Renal cortex interstitium (tissue), 11 donors: ENCODE data around the gene RCOR1. TPM values are rescaled to one million over a fixed set of nuclear protein-coding genes. Genes with fewer than 3 reads are reported as not detected.

Experiments
- DNase-seq, 11 donors: peaks; one replicate each; pipeline ENCODE4 v3.0.0-alpha.2; 2013; ENCODE audit warnings: low read depth in 9 of 11, low spot score in 4 of 11; ENCODE audit errors: extremely low read depth in 1 of 11
- polyA plus RNA-seq, 3 donors: library from polyadenylated mRNA; unstranded; fragments of 120-200 nt; gene quantifications; one replicate each; pipeline ENCODE4 v1.2.1, GENCODE V29; 2013; ENCODE audit not compliant: insufficient read length in 3 of 3

Gene RCOR1
- polyA plus RNA-seq, 3 donors = 35.8 to 43.1 (median 38.0) TPM

GRCh38 chr14:102729268-102729667, 136.8 kb downstream of the RCOR1 start:
- no peak for DNase-seq

DNA sequence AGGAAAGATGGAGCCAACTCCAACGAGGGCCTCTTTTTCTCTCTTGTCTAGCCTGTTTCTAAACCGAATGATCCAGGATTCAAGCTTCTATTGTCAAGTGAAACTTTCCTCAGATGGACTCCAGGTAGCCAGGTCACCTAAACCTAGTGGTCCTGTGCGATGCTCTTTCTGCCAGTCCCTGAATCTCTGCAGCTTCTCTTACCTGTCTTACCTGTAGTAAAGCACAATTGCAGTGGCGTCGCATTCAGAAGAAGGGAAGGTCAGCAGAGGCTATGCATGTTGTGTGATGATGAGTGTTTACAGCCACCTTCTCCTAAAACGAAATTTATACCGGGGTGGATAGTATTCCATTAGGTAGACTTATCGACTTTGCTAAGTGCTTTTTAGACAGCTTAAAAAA, 137.4 kb downstream of the RCOR1 start:
- no peak for DNase-seq

GRCh38 chr14:102731101-102731870, 138.8 kb downstream of the RCOR1 start:
- DNase-seq = no peak

- no peak for DNase-seq
Observed at GRCh38 chr14:102731871-102732800, 139.7 kb downstream of the RCOR1 start.

- no peak for DNase-seq
Observed at GRCh38 chr14:102732924-102733323, 140.5 kb downstream of the RCOR1 start.

- DNase-seq = no peak
Observed at GRCh38 chr14:102733326-102733725, 140.9 kb downstream of the RCOR1 start.

DNA sequence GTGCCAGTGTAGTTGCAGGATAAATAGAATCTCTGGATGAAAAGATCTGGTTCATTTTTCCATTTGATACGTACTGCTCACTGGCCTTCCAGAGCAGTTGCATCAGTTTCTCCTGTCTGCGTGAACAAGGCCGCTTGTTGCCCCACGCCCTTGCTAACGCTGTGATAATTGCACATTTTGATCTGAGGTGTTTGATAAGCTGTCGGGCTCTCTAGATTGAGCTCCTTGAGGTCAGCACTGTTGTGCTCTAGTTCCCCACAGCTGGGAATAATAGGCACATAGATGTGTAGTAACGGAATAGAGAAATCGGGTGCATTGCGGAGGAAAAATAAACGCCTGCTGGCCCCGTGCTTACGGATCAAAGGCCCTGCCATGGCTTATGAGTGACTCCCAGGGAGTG, 142.0 kb downstream of the RCOR1 start:
- DNase-seq = no peak

- DNase-seq = no peak
Observed at GRCh38 chr14:102736956-102737355, 144.5 kb downstream of the RCOR1 start.

DNA sequence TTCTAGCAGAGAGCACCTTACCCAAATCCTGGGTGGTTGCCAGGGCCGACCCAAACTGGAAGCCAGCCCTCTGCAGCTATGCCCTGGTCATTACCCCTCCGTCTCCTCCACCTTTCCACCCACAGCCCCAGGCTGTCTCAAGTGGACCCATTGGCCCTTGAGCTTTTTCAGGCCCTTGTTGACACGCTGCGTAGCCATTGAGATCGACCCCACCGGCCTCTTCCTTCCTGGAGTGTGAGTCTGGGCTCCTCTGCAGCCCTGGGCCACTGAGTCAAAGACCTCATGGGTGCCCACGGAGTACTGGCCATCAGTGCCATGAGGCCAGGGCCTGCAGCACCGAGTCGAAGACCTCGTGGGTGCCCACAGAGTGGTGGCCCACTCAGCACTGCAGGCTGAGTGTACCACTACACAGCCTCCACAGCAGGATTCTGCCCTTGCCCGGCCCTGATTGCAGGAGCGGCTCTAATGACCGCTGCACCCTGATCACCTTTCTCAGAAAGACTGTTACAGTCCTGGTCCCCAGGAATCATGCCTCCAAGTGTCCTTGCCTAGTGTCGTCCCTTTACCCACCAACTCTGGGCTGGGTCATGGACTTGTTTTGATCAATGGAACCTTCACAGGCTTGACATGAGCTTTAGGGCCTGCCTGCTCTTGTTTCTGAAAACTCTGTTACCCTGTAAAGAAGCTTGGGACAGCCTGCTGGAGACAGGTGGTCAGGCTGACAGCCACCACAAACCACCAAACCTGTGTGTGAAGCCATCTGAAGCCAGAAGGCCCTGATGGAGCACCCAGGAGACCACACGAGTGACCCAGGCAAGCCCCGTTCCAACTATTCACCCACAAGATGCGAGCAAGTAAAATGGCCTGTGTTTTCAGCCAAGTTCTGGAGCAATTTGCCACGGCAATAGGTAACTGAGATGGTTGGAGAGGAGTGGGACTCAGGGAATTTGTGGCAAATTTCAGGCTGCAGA, 145.2 kb downstream of the RCOR1 start:
- DNase-seq = no peak

GRCh38 chr14:102738373-102739189, 146.1 kb downstream of the RCOR1 start:
- DNase-seq = no peak

GRCh38 chr14:102739190-102739469, 146.7 kb downstream of the RCOR1 start:
- no peak for DNase-seq

DNA sequence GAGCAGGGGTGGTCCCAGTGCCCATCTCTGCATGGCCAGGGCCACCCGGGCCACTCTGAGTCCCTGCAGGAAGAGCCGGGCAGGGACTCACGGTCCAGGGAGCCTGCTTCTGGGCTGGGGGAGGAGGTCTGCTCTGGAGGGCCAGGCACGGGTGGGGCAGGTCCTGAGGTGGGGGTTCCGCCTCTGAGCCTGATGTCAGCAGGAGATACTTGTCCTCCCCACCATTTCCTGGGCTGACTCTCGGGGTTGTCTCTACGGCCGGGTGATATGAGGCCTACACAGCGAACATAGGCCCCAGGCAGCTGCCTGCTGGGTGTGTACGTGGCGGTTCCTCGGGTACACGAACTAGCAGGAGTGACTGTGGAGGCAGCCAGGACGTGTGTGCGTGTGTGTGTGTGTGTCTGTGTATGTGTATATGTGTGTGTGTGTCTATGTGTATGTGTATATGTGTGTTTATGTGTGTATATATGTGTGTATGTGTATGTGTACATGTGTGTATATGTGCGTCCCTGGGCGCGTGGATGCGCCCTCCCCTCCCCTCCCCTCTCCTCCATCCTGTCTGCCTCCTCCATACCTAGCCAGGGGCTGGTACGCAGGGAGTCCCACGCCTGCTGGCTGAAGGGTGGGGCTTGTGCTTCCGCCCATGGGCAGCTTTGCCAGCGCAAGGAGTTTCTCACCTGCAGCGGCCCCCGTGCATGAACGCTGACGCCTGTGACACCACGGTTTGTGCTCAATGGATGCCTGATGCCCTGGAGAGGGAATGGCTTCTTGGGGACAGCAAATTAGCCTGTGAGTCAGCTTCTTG, 154.4 kb downstream of the RCOR1 start:
- DNase-seq = no peak

DNA sequence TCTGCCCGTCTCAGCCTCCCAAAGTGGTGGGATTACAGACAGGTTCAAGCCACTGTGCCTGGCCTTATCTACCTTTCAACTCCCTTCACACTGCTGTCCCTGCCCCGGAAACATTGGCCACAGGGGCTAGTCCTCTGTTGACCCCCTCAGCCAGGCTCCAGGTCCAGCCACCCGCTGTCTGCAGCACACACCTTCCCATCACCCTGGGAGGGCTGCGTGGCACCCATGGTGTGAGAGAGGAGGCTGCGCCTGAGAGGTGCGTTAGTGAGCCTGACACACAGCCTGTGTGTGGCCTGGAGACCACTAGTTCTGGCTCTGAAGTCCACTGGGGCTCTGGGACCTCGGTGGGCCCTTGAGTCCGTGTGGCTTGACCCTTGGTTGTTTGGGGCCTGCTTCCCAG, 156.4 kb downstream of the RCOR1 start:
- DNase-seq = no peak

- peak in 2 of 11 donors; percentile 18 for DNase-seq
Observed at GRCh38 chr14:102749393-102750305, 157.2 kb downstream of the RCOR1 start.

DNA sequence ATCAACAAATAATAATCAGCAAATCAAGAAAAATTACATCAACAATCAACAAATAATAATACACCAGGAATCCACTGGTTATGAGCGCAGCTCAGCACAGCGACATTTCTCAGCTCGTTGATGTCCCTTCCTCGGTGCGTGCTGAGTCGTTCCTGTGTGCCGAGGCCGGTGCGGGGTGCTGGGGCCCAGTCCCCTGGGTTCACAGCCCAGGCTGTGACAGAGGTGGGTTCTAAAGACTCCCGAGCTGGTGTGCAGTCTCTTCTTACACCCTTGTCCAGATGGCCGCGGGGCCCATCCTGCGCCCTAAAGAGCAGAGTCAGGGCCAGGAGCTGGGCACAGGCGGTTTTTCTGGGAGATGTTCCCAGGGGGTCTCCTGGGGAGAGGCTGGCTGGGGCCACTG, 157.9 kb downstream of the RCOR1 start:
- DNase-seq = no peak

DNA sequence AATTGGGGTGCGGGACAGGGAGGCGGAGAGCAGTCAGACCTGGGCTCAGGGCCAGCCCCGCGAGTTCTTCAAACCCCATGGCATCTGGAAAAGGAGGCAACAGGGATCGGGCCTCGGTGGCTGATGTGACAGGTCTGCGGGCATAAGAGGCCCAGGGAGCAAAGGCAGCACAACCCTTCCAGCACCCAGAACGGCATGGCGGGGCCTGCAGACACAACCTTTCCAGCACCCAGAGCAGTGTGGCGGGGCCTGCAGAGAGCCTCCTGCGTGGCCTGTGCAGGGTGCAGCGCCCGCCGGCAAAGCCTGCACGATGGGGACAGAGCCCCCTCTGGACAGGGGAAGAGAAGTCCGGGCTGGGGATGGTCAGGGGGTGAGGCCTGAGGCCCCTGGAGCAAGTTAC, 158.6 kb downstream of the RCOR1 start:
- no peak for DNase-seq
